ENCODE results near the gene SLC23A1.
A peak's percentile ranks its signal among the peaks of the same experiment; 100 is the strongest.

SLC23A1 gene

DNA sequence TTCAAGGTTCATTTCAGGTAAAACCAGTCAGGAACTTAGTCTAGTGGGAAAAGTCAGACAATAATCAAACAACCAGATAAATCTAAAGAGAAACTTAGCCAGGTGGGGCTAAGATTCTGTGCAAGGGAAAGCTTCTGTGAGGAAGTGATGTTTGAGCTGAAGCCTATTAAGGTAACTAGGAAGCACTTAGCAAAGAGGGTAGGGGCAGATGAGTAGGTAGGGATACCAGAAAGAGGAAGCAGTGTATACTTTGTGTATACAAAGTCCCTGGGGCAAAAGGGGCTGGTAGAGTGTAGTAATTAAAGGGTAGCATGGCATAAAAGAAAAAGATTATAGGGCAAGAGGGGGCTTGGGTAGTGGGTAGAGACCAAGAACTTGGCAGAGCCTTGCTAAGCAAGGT, 24.4 kb upstream of the SLC23A1 start:
- DNase-seq (ENCODE audit: low read depth in 2 of 2), result no peak

DNA sequence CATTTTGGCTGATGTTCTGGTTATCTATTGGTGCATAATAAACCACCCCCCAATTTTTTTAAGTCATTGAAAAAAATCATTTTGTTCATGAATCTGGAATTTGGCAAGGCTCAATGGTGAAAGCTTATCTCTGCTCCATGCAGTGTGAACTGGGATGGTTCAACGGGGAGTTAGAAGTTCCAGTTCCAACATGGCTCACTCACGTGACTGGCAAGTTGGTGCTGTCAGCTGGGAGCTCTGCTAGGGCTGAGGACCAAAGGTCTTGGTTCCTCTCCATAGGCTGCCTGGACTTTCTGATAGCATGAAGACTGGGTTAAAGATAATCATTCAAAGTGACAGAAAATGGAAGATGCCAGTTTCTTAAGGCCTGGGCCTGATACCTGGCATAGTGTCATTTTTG, 23.9 kb upstream of the SLC23A1 start:
- no peak for DNase-seq (ENCODE audit: low read depth in 2 of 2)

DNA sequence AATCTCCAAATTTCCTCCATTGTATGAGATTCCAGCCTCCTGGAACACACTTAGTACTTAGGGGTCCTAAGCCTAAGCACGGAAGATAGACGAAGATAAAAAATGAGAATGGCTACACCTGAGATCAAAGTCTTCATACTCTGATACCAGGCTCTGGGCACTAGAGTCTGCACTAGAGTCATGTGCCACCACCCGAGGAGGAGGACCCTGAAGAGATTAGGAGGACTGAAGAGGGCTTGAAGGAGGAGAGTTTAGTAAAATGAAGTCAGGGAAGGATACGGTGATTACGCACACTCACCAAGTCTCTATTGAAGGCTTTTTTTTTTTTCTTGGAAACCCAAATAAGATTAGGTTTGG, 21.4 kb upstream of the SLC23A1 start:
- DNase-seq (ENCODE audit: low read depth in 2 of 2), result no peak

GRCh38 chr5:139403787-139404483, 20.8 kb upstream of the SLC23A1 start, which contains the start of gene SPATA24:
TSS of gene SPATA24 (minus strand) at chr5:139404089. CDS start at chr5:139404060, 29 bp downstream.
- peak; percentile 96 for DNase-seq (ENCODE audit: low read depth in 2 of 2)

- DNase-seq (ENCODE audit: low read depth in 2 of 2), result no peak
Observed at GRCh38 chr5:139403418-139403786, 20.3 kb upstream of the SLC23A1 start.

DNA sequence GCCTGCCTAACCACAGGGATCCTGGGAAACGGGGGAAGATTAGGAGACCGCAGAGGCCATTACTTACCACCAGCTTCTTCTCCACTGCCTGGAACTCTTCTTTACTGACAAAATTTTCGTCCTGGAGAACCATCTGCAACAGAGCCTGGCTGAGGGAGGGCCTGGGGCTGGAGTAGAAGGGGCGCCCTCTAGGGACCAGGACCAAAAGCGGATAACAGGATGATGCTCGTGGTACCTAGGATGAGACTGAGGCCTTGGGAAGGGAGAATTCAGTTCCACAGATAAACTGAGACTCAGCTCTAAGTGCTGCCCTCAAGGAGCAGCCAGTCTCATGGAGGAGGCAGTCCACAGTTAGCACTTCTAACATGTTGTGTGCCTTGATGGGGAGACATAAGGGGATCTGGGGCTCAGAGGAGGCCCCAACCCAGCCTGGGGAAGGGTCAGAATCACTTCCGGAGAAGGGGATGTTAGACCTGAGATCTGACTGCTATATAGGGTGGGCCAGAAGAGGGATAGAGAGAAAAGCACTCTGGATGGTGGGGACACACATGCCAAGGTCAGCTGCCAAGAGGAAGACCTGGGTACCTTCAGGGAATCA, 19.6 kb upstream of the SLC23A1 start:
- no peak for DNase-seq (ENCODE audit: low read depth in 2 of 2)

DNA sequence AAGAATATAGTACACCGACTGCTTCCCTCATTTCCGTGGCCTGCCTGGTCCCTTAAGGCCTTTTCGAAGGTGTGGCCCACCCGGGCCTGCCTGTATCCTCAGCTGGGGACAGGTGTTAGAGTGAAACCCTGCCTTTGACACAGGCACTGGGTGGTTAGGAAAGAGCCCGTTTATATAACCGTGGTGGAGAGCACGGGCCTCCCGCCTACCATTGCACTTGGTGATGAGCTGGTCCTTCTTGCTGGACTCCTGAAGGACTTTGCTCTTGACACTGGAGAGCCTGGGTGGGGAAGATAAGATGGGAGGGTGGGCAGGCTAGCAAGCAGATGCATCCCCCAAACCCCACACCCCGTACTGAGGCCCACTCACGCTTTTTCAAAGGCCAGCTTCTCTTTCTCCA, 18.4 kb upstream of the SLC23A1 start:
- no peak for DNase-seq (ENCODE audit: low read depth in 2 of 2)

DNA sequence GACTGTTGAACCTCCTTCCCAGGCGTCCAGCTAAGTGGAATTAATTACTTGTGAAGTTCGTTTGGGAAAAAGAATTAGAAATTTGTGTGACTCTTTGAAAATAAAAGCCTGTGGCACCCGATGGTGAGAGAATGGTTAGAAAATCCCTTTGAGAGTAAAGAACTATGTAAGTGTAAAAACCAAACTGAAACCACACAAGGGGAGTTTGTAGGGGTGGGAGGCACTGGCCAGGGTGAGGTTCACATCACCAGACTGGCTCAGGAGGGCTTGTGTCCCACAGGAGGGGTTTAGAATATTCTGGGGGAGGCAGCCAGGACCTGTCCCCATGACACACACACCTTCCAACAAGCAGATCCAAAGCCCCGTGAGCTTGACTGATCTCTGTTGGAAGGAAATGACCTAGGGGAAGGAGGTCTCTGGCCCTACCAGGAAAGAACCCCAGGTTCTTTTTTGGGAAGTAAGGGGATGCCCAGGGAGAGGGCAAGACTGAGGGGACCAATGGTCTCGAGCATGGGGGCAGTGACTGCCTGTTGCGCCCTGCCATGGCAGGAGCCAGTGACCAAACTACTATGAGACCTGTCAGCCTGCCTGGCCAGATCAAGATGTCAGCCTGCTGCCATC, 16.5 kb upstream of the SLC23A1 start:
- no peak for DNase-seq (ENCODE audit: low read depth in 2 of 2)

DNA sequence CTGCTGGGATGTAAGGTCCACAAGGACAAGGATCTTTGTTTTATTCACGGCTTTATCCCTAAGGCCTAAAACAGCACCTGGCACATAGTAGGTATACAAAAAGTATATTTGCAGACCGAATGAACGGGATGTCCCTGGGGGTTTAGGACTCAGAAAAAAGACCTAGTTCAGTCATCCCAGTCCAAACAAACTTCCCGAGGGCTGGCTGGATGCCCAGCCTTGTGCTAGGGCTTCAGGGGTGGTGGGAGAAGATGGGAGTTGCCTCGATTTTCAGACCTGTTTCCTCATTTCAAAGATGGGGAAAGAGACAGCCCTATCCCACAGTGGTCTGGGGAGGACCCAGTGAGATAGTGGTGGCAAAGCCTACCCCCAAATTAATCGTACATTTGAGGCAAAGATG, 14.8 kb upstream of the SLC23A1 start:
- no peak for DNase-seq (ENCODE audit: low read depth in 2 of 2)

DNA sequence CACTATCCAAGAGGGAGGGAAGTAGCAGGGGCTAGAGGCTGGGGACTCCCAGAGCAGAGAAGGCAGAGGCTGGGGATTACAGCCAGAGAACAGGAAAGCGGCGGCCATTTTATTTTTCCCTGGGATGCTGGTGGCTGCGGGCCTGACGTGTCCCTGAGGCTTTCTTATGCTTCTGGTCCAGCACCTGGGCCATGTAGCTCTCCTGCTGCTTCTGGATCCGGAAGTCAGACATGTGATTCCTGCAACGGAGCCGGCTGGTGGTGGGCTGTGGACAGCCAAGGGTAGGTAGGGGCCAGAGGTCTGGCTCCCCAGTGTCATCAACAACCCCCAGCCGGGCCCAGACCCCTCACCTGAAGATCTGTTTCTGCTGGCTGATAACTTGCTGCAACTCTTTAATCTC, 13.6 kb upstream of the SLC23A1 start:
- no peak for DNase-seq (ENCODE audit: low read depth in 2 of 2)

DNA sequence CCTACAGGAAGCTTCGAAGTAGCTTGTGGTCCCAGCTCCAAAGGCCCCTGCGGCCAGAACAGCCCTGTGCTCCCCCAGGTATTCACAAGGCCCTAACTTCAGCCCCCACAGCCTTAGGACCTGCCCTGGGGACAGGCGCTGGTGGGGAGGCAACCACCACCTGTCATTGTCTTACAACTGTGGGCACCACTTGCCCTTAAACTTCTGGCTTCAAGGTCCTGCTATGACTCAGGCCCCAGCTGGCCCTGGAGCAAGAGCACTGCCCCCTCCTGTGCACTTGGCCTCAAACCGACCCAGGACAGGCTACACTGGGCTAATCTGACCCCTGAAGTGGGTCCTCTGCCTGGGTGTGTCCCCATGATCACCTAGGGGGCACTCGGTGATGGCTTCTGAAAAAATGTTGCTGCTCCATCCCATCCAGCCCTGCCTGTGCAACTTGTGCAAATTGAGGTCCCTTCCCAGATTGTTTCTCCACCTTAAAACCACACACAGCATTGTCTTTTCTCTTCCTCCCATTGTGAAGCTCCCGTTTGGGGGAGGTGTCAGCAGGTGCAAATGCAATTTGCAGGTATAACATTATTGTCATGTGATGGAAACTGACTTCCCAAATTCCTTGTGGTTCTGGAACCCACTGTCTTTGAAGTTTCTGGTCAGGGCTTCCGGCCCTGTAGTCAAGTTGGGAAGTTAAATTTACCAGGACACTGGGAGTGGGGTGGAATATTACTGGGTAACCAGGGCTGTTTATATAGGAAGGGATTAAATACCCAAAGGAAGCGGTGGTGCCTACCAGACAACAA, 12.9 kb upstream of the SLC23A1 start:
- DNase-seq (ENCODE audit: low read depth in 2 of 2), result no peak

- DNase-seq (ENCODE audit: low read depth in 2 of 2), result no peak
Observed at GRCh38 chr5:139394654-139395566, 11.8 kb upstream of the SLC23A1 start, which contains the start of gene PROB1. TSS of gene PROB1 (minus strand) at chr5:139395104. CDS start at chr5:139395081, 23 bp downstream.

- no peak for DNase-seq (ENCODE audit: low read depth in 2 of 2)
Observed at GRCh38 chr5:139394123-139394653, 11.1 kb upstream of the SLC23A1 start.

GRCh38 chr5:139393497-139394122, 10.5 kb upstream of the SLC23A1 start:
- no peak for DNase-seq (ENCODE audit: low read depth in 2 of 2)

DNA sequence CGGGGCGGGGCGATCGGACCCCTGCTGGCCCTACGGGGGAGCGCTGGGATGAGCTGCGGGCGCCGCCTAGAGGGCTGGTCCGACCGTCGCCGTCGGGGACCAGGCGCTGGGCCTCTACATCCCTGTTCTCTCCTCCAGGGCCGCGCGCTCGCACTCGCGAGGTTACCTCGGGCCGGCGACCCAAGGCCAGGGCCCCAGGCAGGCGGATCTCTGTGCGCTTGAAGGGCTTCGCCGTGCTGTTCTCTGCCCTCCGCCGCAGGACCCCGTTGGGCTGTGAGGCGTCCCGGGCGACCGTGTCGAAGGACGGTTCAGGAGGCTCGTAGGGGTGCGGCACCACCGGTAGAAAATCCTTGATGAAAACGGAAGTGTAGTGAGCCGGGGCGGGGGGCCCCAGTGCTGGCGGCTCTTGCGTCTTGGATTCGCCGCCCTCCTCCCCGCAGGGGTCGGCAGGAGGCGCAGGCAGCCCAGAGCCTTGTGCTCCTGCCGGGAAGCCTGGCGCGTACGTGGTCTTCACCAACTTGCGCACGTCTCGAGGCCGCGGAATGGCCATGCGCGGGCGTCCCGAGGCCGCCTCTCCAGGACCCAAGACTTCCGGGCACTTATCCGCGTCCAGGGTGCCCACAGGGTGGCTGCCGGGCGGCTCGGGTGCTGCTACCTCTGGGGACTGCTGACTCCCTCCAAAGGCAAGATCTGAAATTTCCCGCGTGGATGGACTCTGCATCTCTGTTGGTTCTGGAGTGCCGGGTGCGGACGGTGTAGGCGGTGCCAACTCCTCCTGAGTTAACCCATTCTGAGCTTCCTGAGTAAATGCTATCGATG, 9.8 kb upstream of the SLC23A1 start:
- DNase-seq (ENCODE audit: low read depth in 2 of 2), result peak; percentile 55 to 57

DNA sequence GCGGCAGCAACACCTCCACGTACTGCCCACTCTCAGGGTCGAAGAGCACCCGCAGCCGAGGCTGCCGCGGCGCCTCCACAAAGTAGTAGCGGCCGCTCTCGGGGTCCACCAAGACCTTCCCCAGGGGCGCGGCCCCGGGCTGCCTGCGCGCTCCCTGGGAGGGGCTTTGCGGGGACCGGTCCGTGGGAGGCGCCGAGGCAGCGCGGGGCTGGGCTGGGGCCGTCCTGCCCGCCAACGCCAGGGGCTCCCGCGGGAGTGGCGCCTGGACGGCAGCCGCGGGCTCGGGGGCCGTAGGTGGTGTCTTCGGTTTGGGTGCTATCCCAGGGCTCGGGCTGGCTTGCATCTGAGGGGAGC, 9.2 kb upstream of the SLC23A1 start:
- DNase-seq (ENCODE audit: low read depth in 2 of 2), result no peak

DNA sequence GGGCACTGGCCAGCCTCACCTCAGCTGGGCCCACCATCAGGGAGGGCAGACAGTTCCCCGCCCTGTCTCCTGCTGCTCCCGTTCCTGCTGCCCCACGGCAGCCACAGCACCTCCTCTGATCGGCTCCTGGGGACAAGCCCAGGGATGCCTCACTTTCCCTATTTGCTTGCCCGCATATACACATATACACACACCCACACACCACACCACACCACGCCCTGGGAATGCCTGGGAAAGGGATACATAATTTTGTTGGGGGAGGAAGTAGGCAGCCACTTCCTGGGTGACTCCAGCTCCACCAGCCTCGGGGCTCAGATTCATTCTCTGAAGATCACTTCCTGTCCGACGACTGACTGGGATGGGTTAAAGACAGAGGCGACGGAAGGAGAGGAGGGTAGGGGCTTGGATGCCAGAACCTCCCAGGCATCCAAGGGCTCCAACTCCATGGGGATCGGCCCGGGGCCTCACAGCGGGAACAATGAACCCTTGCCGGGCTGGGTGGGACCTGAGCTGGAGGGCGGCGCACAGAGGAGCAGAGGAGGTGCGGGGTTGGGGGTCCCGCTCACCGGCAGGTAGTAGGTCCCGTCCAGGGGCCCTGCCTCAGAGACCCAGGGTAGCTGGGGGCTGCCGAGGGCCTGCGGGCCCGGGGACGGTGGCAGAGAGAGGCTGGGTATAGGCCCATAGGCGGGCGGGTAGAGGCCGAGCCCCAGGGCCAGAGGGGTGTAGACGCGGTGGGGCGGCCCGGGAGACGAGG, 8.7 kb upstream of the SLC23A1 start:
- DNase-seq (ENCODE audit: low read depth in 2 of 2), result no peak

GRCh38 chr5:139390639-139391569, 7.8 kb upstream of the SLC23A1 start:
- DNase-seq (ENCODE audit: low read depth in 2 of 2), result no peak
